Astrocyte of the cerebellum (primary cell): ENCODE results near the gene TEAD4.

Source experiments
- DNase-seq: peaks from one replicate; pipeline ENCODE4 v3.0.0-alpha.2; 2011; ENCODE audit warnings: low read depth
- H3K4me3 ChIP-seq: 2 replicates; pipeline ENCODE4 v1.5.1; 2011; ENCODE audit warnings: mild to moderate bottlenecking, low read depth, low read length, moderate library complexity
- CTCF ChIP-seq: IDR thresholded peaks from 2 replicates; pipeline ENCODE4 v1.5.1; 2012; ENCODE audit warnings: low read length, low read depth, moderate library complexity, mild to moderate bottlenecking; ENCODE audit errors: missing control alignments
- in situ Hi-C: cut with HindIII; loops from 2 replicates; pipeline ENCODE4 v1.10.0; 2017; ENCODE audit warnings: low sequenced_read_pairs

The TEAD4 gene

GRCh38 chr12:2959192-2959504, at the start of gene TEAD4:
Gene TEAD4, plus strand, starts transcription at chr12:2959397.
- H3K4me3 ChIP-seq = peak within 1 kb of the TSS; percentile 64
- in situ Hi-C loops = no loop called here
- TF ChIP-seq CTCF = no peak
- peak; percentile 50 for DNase-seq

GRCh38 chr12:2912216-2912575, 47.0 kb upstream of the TEAD4 start:
- in situ Hi-C loops = no loop called here
- no peak for DNase-seq
- H3K4me3 ChIP-seq = no peak overlapping the region

DNA sequence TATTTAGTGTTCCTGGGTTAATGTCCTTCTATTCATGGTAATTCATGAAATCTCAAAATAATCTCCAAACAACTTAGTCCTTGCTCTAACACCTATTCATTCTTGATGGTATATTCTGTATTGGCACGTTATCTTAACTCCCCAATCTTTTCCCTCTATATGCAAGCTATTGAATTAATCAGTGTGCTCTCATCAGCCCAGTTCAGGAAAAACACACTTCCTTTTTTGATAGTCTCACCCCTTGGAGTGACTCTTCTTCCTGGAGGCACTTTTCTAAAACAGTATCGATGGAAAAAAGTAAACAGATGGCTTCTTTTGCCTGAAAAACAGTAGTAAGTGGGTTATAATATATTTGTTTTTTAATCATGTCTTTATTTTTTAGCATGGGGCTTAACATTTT, 39.9 kb upstream of the TEAD4 start:
- TF ChIP-seq CTCF = no peak
- DNase-seq = no peak
- in situ Hi-C loops = no loop called here
- no peak overlapping the region for H3K4me3 ChIP-seq

More at GRCh38 chr12:2912216-2912575, 47.0 kb upstream of the TEAD4 start:
- TF ChIP-seq CTCF = no peak

- no peak overlapping the region for H3K4me3 ChIP-seq
- no peak for TF ChIP-seq CTCF
- in situ Hi-C loops = no loop called here
- DNase-seq = no peak
These were observed 36.9 kb upstream of the TEAD4 start for GRCh38 chr12:2922329-2922728.

GRCh38 chr12:2923057-2923456, 36.1 kb upstream of the TEAD4 start:
- in situ Hi-C loops = no loop called here
- DNase-seq = no peak
- no peak for TF ChIP-seq CTCF
- no peak overlapping the region for H3K4me3 ChIP-seq

GRCh38 chr12:2924019-2924418, 35.2 kb upstream of the TEAD4 start:
- DNase-seq = peak; percentile 31
- H3K4me3 ChIP-seq = no peak overlapping the region
- in situ Hi-C loops = no loop called here
- no peak for TF ChIP-seq CTCF

DNA sequence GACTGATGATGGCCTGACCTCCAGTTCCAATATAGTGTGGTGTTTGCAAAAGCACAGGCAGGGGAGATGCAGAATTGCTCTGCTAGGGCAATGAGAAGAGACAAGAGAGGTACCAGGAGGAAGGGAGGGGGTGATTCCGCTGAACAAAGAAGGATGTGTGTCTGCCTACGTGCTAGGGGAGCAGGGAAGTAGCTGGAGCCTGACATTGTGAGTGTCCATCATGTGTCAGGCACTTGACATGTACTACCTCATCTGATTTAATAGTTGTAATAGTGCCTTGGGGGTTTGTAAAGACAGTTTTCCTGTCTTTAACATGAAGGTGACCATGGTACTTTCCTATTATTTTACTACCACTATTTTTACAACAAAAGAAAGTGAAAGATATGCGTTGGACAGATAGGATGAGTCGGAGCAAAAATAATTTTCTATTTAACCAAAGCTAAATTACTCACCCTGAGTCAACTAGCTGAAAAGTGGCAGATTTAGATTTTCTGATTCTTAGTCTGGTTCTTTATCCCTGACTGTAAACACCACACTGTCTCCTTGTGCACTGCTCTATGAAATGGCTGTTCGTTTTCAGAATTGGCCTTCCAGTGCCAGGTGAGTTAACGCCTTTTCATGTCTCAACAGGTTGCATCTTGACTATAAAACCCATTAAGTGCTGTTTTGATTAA, 33.7 kb upstream of the TEAD4 start:
- no peak for TF ChIP-seq CTCF
- H3K4me3 ChIP-seq = no peak overlapping the region
- in situ Hi-C loops = no loop called here
- DNase-seq = no peak
